HUDEP-2 (cell line): Measurements from ENCODE around the gene CELF4.

ENCODE experiments used
- DNase-seq, 76 experiments: peaks; one replicate each; lab custom pipeline; 2025; ENCODE audit not compliant: unreplicated experiment in 76 of 76; lab: John Stamatoyannopoulos, UW

CELF4 gene

DNA sequence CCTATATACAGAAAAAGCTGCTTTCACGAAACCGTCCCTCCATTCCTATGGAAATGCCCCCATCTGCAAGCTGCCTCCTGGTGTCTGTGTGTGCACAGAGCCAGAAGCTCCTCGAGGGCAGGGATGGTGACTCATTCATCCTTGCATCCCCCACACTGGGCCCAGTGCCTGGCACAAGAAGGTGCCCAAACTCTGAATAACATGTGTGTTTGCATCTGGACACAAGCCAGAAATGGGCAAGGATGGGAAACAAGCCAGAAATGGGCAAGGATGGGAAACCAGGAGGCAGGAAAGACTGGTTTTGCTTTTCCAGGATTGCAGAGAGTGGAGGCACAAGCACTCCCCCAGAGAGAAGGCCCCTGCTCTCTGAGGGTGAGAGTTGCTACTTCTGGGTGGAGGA lies 313.9 kb downstream of the CELF4 start:
- no peak for DNase-seq

DNA sequence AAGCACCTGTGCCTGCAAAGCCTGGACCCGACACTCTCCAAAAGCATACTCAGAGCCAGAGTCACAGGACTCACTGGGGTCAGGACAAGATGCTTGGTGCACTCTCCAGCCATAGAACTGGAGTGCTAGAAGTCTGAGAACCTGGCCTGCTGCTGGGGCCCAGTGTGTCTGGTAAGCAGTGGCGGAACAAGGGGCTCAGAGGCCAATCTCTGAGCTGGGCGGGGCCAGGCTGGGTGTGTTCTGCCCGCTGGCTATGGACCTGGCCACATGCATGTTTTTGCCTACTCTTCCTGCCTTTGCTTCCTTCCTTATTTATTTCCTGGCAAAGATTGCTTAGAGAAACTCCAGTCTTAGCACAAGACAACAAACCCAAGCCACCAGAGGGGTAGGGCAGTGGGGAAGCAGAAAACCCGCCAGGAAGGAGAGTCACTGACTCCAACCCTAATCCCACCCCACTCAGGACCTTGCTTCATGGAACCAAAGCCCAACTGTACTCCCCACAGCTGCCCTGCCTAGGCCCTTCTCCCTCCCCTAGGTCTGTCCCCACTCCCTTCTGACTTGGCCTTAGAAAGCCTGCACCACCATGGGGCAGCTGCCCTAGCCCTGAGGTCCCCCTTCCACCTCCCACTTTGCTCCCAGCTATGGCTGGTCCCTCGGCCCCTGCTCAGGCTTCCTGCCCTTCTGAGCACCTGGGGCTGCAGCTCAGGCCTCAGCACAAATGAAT lies 315.5 kb downstream of the CELF4 start:
- no peak for DNase-seq

DNA sequence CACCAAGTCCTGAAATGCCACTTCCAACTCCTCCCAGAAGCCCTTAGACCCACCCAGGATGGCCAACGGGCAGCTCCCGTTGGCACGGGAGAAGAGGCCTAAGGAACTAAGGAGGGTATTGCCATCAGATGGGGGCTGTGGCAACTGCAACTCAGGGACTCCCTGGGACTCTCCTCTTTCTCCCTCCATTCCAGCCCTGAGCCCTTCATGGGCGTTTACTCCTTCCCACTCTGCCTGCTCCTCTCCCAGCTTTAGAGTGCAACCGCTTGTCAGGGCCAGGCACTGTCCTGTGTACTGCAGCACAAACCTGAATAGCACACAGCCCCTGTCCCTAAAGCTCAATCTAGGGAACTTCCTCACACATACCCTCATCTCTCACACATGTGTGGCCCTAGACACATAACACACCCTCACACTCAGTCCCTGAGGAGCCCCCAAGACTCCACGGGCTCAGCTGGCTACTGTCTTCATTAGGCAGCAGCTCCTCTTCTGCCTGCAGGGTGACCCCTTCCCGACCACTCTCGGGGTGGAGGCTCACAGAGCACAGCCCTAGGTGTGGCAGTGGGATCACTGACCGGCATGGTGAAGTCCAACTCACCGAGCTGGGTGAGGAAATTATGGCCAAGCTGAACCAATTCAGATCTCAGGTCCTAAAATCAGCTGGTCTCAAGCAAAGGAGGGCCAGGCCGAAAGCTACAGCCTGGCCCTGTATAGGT lies 316.3 kb downstream of the CELF4 start:
- no peak for DNase-seq

DNA sequence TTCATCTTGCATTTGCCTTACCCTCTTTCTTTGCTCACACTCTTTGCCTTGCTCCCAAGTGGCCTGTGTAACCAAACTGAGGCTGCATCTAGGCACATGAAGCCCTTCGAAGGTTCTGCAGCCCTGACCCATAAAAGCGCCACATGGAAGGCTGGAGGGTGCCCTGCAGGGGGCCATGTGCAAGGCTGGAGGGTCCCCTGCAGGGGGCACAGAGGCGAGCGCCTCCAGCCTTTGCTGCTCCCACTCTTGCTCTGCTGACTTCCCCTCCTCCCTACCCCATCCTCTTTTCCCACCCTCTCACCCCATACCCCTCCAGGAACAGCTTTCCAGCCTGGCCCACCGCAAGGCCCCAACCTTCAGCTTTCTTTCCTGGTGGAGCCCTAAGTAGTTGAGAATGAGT lies 317.3 kb downstream of the CELF4 start:
- DNase-seq = no peak

- DNase-seq = no peak
Measured at GRCh38 chr18:37247497-37248161, 318.0 kb downstream of the CELF4 start.

DNA sequence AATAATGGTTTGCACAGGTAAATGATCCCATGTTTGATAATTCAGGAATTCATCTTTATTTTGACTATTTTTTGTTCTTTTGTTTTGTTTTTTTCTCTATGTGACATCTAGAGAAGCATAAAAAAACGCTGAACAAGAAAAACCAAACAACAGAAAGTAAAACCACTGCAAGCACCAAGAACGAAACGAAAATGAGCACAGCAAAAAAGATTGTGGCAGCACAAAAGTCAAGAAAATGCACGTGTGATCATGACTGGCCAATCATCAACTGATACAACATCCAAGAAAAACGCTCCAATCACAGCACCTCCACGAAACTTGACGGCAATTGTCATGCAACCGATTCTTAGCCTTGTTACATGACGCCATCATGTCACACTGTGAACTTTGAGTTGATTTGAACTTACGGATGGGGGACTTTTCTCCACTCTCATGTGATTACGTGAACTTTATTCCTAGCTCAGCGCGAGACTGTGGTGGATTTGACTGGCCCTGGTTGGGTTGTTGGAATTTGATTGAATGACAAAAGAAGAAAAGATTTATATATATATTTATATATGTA lies 318.7 kb downstream of the CELF4 start:
- no peak for DNase-seq

DNA sequence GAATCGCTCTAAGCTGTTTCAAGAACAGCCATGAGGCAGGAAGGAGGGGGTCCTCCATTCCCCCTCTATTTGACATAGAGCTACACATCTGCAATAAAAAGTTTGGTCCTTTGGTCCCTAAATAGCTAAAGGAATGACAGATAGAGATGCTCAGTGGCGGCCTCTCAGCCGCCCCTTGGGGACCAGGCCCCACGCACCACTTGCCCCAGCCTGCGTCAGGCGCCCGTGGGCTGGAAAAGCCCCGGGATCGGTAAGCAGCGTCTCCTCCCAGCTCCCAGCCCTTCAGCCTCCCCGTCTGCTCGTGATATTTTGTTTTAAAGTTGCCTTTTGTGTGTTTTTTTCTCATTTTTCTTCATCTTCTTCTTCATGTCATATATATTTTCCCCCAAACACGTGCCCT lies 321.0 kb downstream of the CELF4 start:
- DNase-seq = no peak

GRCh38 chr18:37243741-37244140 lies 321.9 kb downstream of the CELF4 start:
- DNase-seq = no peak

- DNase-seq = no peak
Measured at GRCh38 chr18:37242826-37243560, 322.6 kb downstream of the CELF4 start.

GRCh38 chr18:37242091-37242490 lies 323.5 kb downstream of the CELF4 start:
- DNase-seq = no peak

DNA sequence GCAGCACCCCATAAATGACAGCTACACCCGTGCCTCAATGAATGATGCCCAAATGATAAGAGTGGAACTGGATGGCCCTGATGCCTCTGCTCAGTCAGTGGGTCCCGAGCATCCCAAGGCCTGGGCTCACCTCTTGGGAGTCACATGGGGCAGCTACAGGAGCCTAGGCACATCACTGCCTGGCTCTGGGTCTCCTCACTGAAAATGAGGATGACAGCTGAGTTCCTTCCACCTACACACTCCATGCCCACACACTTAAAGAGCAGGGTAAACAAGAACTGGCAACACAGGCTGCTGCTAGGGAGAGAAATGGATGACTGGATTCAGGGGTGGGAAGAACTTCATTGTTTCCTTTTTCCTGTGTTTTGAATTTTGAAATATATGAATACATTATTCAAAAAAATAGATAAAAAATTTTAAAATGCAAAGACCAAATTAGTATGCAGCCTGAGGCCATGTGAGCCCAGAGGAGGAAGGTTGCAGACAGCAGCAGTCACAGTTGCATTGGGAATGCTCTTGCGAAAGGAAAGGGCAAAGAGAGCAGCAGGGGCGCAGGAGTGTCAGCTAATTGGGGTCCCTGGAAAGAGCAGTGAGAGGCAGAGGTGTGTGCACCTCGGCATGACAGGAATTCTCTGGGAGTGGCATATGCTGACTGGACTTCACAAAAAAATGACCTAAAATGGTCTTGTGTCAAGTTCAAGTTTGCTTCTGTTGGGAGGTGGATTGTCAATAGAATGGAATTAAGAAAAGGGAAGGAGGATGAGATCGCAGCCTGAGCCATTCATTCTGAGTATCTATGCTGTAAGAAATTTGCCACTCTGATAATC lies 327.1 kb downstream of the CELF4 start:
- no peak for DNase-seq

- no peak for DNase-seq
Measured at GRCh38 chr18:37235583-37235982, 330.0 kb downstream of the CELF4 start.

DNA sequence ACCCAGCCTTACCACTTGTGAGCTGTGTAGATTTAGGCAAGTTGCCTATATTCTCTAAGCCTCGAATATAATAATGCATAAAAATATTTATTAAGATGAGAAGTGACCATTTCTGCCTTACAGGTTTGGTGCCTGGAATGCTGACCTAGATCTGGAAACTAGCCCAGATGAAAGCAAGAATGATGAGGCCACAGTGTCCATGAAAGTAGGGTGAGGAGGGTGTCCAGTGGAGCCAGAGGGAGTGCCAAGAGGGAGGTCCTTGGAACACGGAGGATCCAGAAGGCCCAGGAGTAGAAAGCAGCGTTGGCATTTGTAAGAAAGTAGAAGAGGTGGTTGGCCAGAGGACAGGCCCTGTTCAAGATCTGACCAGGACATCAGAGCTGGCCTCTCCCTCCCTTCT lies 334.3 kb downstream of the CELF4 start:
- DNase-seq = no peak

DNA sequence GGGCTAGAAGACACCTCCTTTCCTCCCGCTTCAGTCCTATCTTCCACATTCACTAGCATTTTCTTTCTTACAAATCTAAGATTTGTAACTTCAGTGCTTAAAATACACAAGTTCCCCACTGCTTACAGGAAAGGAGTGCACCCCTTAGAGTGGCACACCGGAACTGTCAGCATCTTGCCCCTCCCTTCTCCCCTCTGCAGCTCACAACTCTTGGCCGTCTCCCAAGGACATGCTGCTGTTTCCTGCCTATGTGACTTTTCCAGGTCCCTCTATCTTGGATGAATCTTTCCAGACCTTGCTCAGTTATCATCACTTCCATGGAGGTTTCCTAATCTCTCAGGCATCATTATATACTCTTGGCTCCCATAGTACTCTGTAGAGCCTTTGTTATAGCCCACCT lies 334.8 kb downstream of the CELF4 start:
- no peak for DNase-seq

DNA sequence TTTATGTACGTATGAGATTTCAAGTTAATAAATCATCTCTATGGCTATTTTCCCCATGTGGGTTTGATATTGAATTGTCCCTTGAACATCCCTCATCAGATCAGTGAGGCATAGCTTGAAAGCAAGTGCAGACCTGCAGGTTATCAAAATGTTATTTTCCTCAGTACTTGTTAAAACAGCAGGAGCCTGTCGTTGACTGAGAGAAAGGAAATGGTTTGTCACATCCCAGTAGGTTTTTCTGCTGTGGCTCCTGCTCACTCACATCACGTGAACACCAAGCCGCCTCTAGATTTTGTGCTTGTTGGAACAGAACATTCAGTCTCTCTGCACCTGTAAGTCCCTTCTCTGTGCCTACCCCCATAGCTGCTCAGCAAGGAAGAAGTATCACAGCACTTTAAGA lies 340.3 kb downstream of the CELF4 start:
- no peak for DNase-seq

DNA sequence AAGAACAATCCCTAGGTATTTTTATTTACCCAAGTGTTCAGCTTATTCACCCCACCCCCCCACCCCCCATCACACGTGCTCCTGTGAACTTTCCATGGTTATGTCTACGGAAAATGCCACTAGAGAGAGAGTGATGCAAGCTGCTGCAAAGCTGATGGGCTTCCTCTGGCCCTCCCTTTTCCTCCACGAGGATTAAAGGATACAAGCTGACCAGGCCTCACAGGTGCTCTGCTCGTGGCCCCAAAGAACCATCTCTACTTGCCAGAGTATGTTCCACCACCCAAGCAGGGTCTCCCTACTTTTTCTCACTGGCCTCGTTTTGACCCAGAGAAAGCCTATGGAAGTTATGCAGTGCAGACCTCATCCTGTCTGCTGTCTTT lies 342.6 kb downstream of the CELF4 start:
- DNase-seq = no peak

GRCh38 chr18:37222354-37222998 lies 343.1 kb downstream of the CELF4 start:
- DNase-seq = no peak

- DNase-seq = no peak
Measured at GRCh38 chr18:37219257-37219656, 346.3 kb downstream of the CELF4 start.

GRCh38 chr18:37218022-37218590 lies 347.5 kb downstream of the CELF4 start:
- DNase-seq = no peak
